ENCODE measurements around the gene ZDHHC13.
"Not testable (repeated sequence)": the region's sequence is repeated elsewhere in the genome, so short reads cannot be mapped to it uniquely, and the experiment has no call there.

Gene ZDHHC13

GRCh38 chr11:19099093-19099492, 17.9 kb upstream of the ZDHHC13 start:
- no peak for DNase-seq (ENCODE audit: low spot score)

- no peak for DNase-seq (ENCODE audit: low spot score)
These were observed 16.1 kb upstream of the ZDHHC13 start for GRCh38 chr11:19100885-19101284.

GRCh38 chr11:19101796-19102520, 15.0 kb upstream of the ZDHHC13 start:
- no peak for DNase-seq (ENCODE audit: low spot score)

- no peak for DNase-seq (ENCODE audit: low spot score)
These were observed 14.5 kb upstream of the ZDHHC13 start for GRCh38 chr11:19102521-19102900.

- DNase-seq (ENCODE audit: low spot score), result no peak
These were observed 12.0 kb upstream of the ZDHHC13 start for GRCh38 chr11:19105011-19105410.

- DNase-seq (ENCODE audit: low spot score), result no peak
These were observed 9.8 kb upstream of the ZDHHC13 start for GRCh38 chr11:19107125-19107524.

GRCh38 chr11:19110295-19110694, 6.7 kb upstream of the ZDHHC13 start:
- no peak for DNase-seq (ENCODE audit: low spot score)

- no peak for DNase-seq (ENCODE audit: low spot score)
These were observed 5.2 kb upstream of the ZDHHC13 start for GRCh38 chr11:19111809-19112208.

- no peak for DNase-seq (ENCODE audit: low spot score)
These were observed 545 bp upstream of the ZDHHC13 start for GRCh38 chr11:19116276-19116970.

GRCh38 chr11:19117760-19118097, 761 bp downstream of the ZDHHC13 start:
- DNase-seq (ENCODE audit: low spot score), result no peak

GRCh38 chr11:19121646-19122045, 4.7 kb downstream of the ZDHHC13 start:
- DNase-seq (ENCODE audit: low spot score), result no peak

GRCh38 chr11:19122960-19123615, 6.1 kb downstream of the ZDHHC13 start:
- DNase-seq (ENCODE audit: low spot score), result no peak

- not testable (repeated sequence) for DNase-seq (ENCODE audit: low spot score)
These were observed 9.8 kb downstream of the ZDHHC13 start for GRCh38 chr11:19126562-19127325.

- no peak for DNase-seq (ENCODE audit: low spot score)
These were observed 17.0 kb downstream of the ZDHHC13 start for GRCh38 chr11:19134004-19134403.

GRCh38 chr11:19136884-19137283, 19.9 kb downstream of the ZDHHC13 start:
- DNase-seq (ENCODE audit: low spot score), result not testable (repeated sequence)

- DNase-seq (ENCODE audit: low spot score), result no peak
These were observed 28.4 kb downstream of the ZDHHC13 start for GRCh38 chr11:19145319-19145718.

GRCh38 chr11:19156892-19157291, 39.9 kb downstream of the ZDHHC13 start:
- no peak for DNase-seq (ENCODE audit: low spot score)

- no peak for DNase-seq (ENCODE audit: low spot score)
These were observed 43.9 kb downstream of the ZDHHC13 start for GRCh38 chr11:19160847-19161246.

GRCh38 chr11:19161651-19162050, 44.7 kb downstream of the ZDHHC13 start:
- no peak for DNase-seq (ENCODE audit: low spot score)

GRCh38 chr11:19162951-19163505, 46.1 kb downstream of the ZDHHC13 start:
- DNase-seq (ENCODE audit: low spot score), result no peak

GRCh38 chr11:19163617-19164016, 46.6 kb downstream of the ZDHHC13 start:
- no peak for DNase-seq (ENCODE audit: low spot score)

- DNase-seq (ENCODE audit: low spot score), result no peak
These were observed 47.4 kb downstream of the ZDHHC13 start for GRCh38 chr11:19164230-19164855.
